Measurements from ENCODE around the gene WDFY3.
A peak's percentile ranks its signal among the peaks of the same experiment; 100 is the strongest.
"Not testable (repeated sequence)": the region's sequence is repeated elsewhere in the genome, so short reads cannot be mapped to it uniquely, and the experiment has no call there.

The WDFY3 gene

DNA sequence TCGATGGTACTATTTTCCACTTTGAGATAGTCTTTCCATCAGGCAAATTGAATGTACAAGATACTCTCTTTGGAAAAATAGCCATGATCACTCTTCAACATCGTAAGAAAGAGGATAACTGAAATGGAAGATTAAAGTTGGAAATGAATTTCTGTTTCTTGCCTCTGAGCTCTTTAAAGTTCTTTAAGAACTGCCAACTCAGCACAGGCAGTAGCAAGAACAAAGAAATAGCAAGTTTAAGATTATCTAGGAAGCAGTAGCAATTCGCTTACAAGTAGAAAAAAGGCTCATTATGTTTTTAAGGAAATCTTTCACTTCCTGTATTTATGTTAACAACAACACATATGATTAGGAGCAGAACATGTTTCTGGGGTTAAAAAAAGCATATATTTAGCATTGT, 255.9 kb downstream of the WDFY3 start:
- peak in 1 of 2 donors; percentile 14 for DNase-seq

GRCh38 chr4:84708406-84709135, 257.9 kb downstream of the WDFY3 start:
- DNase-seq, result no peak

DNA sequence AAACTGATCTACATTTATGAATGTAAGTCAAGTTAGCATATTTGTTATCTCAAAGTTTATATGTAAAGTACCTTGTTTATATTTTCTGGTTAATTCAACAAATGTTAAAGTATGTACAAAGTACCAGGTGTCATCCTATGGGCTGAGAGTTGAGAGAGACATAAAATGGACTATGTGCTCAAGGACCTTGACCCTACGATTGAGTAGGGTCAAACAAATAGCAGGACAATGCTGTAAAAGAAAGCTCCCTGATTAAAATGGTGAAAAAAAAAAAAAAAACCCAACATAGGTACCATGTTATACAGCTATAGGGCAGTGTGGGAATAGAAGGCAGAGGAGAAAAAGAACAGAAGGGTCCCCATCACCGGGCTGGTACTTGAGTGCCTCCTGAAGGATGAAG, 260.2 kb downstream of the WDFY3 start:
- DNase-seq, result no peak

- peak; percentile 18 to 19 for DNase-seq
Measured at GRCh38 chr4:84699001-84699671, 267.4 kb downstream of the WDFY3 start.

DNA sequence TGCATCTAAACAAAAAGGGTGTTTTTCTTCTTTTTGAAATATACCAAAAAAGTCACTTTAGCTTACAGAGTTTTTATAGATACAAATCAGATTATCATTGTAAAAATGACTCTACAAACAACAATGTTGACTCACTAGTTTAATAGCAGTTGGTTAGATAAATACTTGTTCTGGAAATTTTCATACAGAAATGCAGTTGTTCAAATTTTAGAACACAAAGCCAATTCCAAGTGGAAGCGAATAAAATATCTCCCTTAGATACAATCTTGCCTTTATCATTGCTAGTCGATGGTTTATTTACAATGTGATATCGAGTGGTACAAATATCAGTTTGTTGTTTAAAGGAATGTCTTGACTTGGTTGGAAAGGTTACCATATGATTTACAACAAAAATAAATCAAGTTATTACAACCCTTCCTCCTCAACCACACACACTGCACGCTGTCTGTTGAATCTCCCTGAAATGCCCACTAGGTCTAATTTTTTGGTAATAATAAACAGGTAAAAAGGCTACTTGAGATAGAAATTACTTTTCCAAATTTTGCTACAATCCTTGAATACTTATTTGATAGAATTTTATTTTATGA, 268.8 kb downstream of the WDFY3 start:
- no peak for DNase-seq

DNA sequence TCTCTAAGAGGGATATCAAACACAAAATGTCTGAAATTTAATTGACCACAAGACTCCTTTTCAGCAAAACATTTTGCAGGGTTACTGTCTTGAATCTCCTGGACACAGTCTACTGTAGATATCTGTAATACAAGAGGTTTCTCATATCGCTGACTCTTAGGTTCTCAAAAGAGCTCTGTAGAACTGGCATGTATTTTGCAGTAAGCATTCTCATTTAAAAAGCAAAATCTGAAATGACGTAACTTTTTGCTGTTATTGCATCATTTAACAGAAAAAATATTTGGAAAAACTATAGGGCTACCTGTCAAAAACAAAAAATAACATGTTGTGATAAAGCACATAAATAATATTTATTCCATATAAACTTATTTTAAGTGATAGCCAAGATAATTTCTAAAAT, 269.3 kb downstream of the WDFY3 start:
- DNase-seq, result no peak

- no peak for DNase-seq
Measured at GRCh38 chr4:84691800-84692199, 274.7 kb downstream of the WDFY3 start.

GRCh38 chr4:84691170-84691691, 275.3 kb downstream of the WDFY3 start:
- DNase-seq, result peak; percentile 60 to 75

- no peak for DNase-seq
Measured at GRCh38 chr4:84690481-84690880, 276.0 kb downstream of the WDFY3 start.

DNA sequence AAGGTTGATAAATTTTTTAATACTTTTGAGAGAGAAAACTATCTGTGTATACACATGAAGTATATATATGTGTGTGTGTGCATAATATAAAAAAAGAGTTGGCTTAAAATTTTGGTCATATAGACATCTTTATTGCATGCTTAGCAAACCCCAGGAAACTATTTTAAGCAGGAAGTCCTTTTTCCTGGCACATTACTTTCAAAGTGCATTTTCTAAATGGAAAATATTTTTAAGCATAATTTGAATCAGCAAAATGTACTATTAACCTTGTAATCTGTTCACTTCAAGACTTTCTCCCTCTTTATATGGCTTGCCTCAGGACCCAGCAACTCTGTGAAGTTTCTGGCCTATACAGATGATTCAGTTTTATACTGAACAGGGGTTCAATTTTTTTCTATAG, 277.3 kb downstream of the WDFY3 start:
- DNase-seq, result no peak

- DNase-seq, result no peak
Measured at GRCh38 chr4:84688605-84689004, 277.9 kb downstream of the WDFY3 start.

GRCh38 chr4:84685105-84685504, 281.4 kb downstream of the WDFY3 start:
- no peak for DNase-seq

- no peak for DNase-seq
Measured at GRCh38 chr4:84684361-84684760, 282.1 kb downstream of the WDFY3 start.

- DNase-seq, result peak; percentile 81 to 92
Measured at GRCh38 chr4:84683064-84683850, 283.2 kb downstream of the WDFY3 start.

DNA sequence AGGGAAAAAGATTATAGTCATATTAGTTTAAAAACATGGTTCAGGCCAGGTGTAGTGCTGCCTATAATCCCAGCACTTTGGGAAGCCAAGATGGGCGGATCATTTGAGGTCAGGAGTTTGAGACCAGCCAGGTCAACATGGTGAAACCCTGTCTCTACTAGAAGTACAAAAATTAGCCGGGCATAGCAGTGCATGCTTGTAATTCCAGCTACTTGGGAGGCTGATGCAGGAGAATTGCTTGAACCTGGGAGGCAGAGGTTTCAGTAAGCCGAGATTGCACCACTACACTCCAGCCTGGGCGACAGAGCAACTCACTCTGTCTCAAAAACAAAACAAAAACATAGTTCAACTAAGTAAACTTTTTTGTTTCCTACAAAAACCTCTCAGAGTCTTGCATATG, 283.8 kb downstream of the WDFY3 start:
- not testable (repeated sequence) for DNase-seq

DNA sequence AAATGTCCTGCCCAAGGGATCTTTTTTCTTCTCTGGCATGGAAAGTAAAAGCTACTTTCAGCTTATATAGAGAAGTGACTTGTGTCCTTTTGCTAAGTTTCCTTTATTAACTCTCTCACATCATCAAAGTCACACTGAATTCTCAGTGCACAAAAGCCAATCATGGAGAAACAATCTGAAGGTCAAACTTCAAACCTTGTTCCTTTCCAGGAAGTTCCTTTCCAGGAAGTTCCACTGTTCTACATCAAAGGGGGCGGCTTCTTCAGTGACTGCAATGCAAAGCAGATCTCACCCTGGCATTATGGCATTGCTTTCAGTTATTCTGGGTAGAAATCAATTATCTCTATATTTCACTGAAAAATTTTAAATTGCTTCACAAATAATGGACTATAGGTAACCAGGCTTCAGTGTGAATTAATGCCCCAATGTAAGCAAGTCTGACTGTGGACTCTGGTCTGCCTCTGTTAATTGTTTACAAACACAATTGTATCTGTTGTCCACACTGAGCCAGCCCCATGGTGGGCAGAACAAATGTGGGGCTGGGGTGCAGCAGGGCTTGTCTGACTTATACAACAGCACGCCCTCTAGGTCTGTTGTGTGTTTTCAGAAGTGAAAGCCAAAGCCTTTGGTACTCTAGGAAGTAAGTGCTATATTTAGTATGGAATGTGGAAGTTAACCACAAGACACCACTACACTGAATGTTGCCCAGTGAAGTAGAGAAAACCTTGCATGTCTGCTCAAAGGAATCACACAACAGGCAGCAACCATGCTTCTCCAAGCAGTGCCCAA, 284.8 kb downstream of the WDFY3 start:
- DNase-seq, result peak; percentile 85

GRCh38 chr4:84680956-84681355, 285.5 kb downstream of the WDFY3 start:
- no peak for DNase-seq

DNA sequence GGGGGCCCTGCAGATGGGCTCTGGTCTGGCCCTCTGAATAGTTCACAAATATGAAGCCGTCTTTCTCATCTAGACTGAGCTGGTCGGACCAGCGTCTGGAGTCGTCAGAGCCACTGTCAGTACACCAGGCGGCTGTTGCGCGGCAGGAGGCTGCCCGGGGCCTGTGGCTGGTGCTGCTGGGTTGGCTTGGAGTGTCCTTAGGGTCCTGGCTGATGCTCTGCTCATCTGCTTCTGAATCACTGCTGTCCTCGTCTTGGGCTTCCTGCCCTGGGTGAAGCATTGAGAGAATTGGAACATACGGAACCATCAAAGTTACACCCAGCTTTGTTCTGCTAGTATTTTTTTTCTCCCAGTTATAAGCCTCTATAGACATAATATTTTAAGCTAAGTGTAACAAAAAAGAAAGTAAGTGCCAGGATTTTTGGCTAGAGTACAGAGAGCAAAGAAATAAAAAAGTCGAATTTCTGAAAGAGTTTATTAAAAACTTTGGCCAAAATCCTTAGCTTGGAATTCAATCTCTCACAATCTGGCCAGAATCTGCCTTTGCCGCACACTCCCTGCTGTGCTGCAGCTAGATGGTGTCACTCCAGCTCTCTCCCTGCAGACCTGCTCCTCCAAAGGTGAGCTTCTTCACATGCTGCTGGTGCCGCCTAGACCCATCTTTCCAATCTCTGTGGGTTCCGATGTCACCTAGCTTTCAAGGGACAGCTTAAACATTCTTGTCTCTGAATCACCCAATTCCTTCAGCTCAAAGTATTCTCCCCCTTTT, 287.3 kb downstream of the WDFY3 start:
- DNase-seq, result no peak

- no peak for DNase-seq
Measured at GRCh38 chr4:84677995-84678394, 288.5 kb downstream of the WDFY3 start.

DNA sequence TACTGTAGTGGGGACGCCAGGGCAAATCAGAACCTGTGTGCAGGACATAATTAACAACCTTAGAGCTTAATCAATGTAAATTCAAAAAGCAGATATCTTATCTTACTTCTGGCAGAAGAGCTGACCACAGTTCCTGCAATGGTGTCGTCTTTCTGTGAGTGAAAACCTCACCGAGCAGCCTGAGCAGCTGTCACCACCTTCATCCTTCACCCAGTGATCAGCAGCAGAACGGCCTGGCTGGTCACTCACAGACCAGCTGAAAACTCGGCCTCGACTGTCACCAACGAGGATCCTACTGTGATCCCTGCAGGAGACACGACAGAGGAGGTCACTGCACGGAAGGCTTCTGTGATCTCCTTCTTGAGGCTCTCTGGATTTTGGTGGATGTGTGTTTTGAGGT, 289.4 kb downstream of the WDFY3 start:
- no peak for DNase-seq

All from inflammatory macrophage (primary cell).